ENCODE data around the gene TNP1.

Gene TNP1

GRCh38 chr2:216862628-216863398 lies 2.9 kb upstream of the TNP1 start:
- no peak for DNase-seq (ENCODE audit: extremely low spot score)
- CTCF ChIA-PET = interaction anchor here (1.8 kb wide), 1 partner anchor 12 kb away, joined by 8 read pairs; no protein-coding TSS in a partner anchor

GRCh38 chr2:216860426-216861137 lies 718 bp upstream of the TNP1 start:
- ChIA-PET POLR2A (no interaction called here), CTCF (no interaction called here)
- no peak for DNase-seq (ENCODE audit: extremely low spot score)
- no peak for TF ChIP-seq CTCF (IDR thresholded peaks at IDR 0.05; ENCODE audit: control extremely low read depth, extremely low read depth, low read depth, missing control alignments)

More at GRCh38 chr2:216862628-216863398, 2.9 kb upstream of the TNP1 start:
- POLR2A ChIA-PET = no interaction called here
- TF ChIP-seq CTCF (IDR thresholded peaks at IDR 0.05; ENCODE audit: control extremely low read depth, extremely low read depth, low read depth, missing control alignments) = no peak

GRCh38 chr2:216858312-216858711 lies 1.6 kb downstream of the TNP1 start:
- no peak for DNase-seq (ENCODE audit: extremely low spot score)
- ChIA-PET POLR2A (no interaction called here), CTCF (interaction anchor here (1.1 kb wide), 1 partner anchor 15 kb away, joined by 3 read pairs; no protein-coding TSS in a partner anchor)
- no peak for TF ChIP-seq CTCF (IDR thresholded peaks at IDR 0.05; ENCODE audit: control extremely low read depth, extremely low read depth, low read depth, missing control alignments)

GRCh38 chr2:216857131-216857550 lies 2.7 kb downstream of the TNP1 start:
- CTCF ChIA-PET = no interaction called here
- TF ChIP-seq CTCF (IDR thresholded peaks at IDR 0.05; ENCODE audit: control extremely low read depth, extremely low read depth, low read depth, missing control alignments) = no peak
- POLR2A ChIA-PET = no interaction called here
- no peak for DNase-seq (ENCODE audit: extremely low spot score)

GRCh38 chr2:216856406-216857065 lies 3.3 kb downstream of the TNP1 start:
- DNase-seq (ENCODE audit: extremely low spot score) = no peak
- TF ChIP-seq CTCF (IDR thresholded peaks at IDR 0.05; ENCODE audit: control extremely low read depth, extremely low read depth, low read depth, missing control alignments) = no peak
- POLR2A ChIA-PET = no interaction called here
- CTCF ChIA-PET = no interaction called here

GRCh38 chr2:216855605-216856004 lies 4.3 kb downstream of the TNP1 start:
- POLR2A ChIA-PET = no interaction called here
- CTCF ChIA-PET = no interaction called here
- DNase-seq (ENCODE audit: extremely low spot score) = no peak
- TF ChIP-seq CTCF (IDR thresholded peaks at IDR 0.05; ENCODE audit: control extremely low read depth, extremely low read depth, low read depth, missing control alignments) = no peak

All from GM10248 (cell line).